Measurements from ENCODE around the gene BTNL9. TPM values are rescaled to one million over a fixed set of nuclear protein-coding genes. Genes with fewer than 3 reads are reported as not detected.

BTNL9 gene
- total and polyA plus RNA-seq, 2 of the 13 experiments (the other 11 are each of a cell fraction or from before 2014, with no cell fraction given) = 0.13 TPM; not detected in 1

- ATAC-seq (no peak), DNase-seq (ENCODE audit: low spot score) (no peak), FAIRE-seq (no peak)
- Histone ChIP-seq H3K4me2 (ENCODE audit: low read depth, low read length) (no peak overlapping the region), H3K9ac (ENCODE audit: insufficient read depth, low read depth, low read length) (no peak overlapping the region), H2AFZ (ENCODE audit: low read length) (no peak overlapping the region), H3K36me3 (replicated peaks in 1 of 2; ENCODE audit: control insufficient read depth in 1 of 2, insufficient read depth in 2 of 2, low read length in 2 of 2) (no peaks in the 10 kb centered on the region), H3K27ac (ENCODE audit: extremely low read length, insufficient read depth, low read length) (no peak overlapping the region), H3K4me1 (ENCODE audit: insufficient read depth, low read length) (no peaks in the 10 kb centered on the region), H4K20me1 (ENCODE audit: insufficient read depth, low read length) (no peaks in the 10 kb centered on the region), H3K9me3 (ENCODE audit: low read length) (no peaks in the 10 kb centered on the region), H3K27me3 (ENCODE audit: control insufficient read depth in 1 of 2, insufficient read depth in 2 of 2, low read length in 2 of 2) (peaks cover 0 to 70% of the 10 kb centered on the region in 2 experiments; a peak in 4 of 5 replicates), H3K4me3 (replicated peaks in 1 of 3; ENCODE audit: insufficient read depth in 1 of 3, low read depth in 2 of 3, low read length in 3 of 3) (no peak overlapping the region), H3K79me2 (ENCODE audit: insufficient read depth, low read length) (no peaks in the 10 kb centered on the region)
- in situ Hi-C loops (cut with HindIII; ENCODE audit: extremely low pct_ligation_motif_present, low pct_unique_long_range_greater_than_20kb) (no loop called here), intact Hi-C loops (cut with micrococcal nuclease; ENCODE audit: unreplicated experiment) (no loop called here)
- ChIA-PET POLR2A (no interaction called here), CTCF (ENCODE audit: low intra/inter-chr PET ratio, low total read pairs) (no interaction called here)
- no TSS peak for BruUV-seq (replicated peaks)
- TF ChIP-seq ZNF124 (CRISPR knock-in tag; IDR thresholded peaks at IDR 0.05) = no peak
- TF ChIP-seq ZNF605 (CRISPR knock-in tag; IDR thresholded peaks at IDR 0.05) = no peak
- TF ChIP-seq KDM1A (CRISPR knock-in tag; IDR thresholded peaks at IDR 0.05) = no peak
- TF ChIP-seq ZNF337 (CRISPR knock-in tag; IDR thresholded peaks at IDR 0.05; ENCODE audit: borderline replicate concordance, low read depth) = no peak
- TF ChIP-seq DNMT3B (CRISPR knock-in tag; conservative IDR thresholded peaks at IDR 0.05) = no peak
- no peak for TF ChIP-seq ZNF577 (CRISPR knock-in tag; IDR thresholded peaks at IDR 0.05; ENCODE audit: borderline replicate concordance, low read depth)
- TF ChIP-seq TAF15 (IDR thresholded peaks at IDR 0.05; ENCODE audit: low read depth, low read length, poor library complexity, severe bottlenecking) = no peak
- no peak for TF ChIP-seq BRCA1 (CRISPR knock-in tag; IDR thresholded peaks at IDR 0.05)
- no peak for TF ChIP-seq XBP1 (CRISPR knock-in tag; IDR thresholded peaks at IDR 0.05)
- TF ChIP-seq RCOR2 (CRISPR knock-in tag; IDR thresholded peaks at IDR 0.05) = no peak
- 15% methylated on average over 8 of the region's 11 CpGs for WGBS (ENCODE audit: low lambda C conversion rate)
These were observed 4.7 kb downstream of the BTNL9 start for GRCh38 chr5:181044662-181045305.

DNA sequence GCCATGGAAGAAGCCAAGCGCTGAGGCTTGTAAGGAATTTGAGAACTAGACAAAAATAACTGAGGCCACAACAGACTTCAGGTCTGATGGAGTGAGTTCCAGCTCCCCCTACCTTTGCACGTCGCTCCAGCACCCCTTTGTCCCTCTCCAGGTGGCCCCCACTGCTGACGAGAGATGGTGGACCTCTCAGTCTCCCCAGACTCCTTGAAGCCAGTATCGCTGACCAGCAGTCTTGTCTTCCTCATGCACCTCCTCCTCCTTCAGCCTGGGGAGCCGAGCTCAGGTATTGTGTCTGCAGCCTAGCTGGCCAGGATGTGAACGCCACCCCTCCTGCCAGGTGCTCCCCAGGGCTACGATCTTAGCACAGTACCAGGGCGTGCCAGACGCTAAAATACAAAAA is 5.2 kb downstream of the BTNL9 start:
- no TSS peak for BruUV-seq (replicated peaks)
- H2AFZ ChIP-seq (ENCODE audit: low read length) = no peak overlapping the region
- in situ Hi-C loops (cut with HindIII; ENCODE audit: extremely low pct_ligation_motif_present, low pct_unique_long_range_greater_than_20kb) (no loop called here), intact Hi-C loops (cut with micrococcal nuclease; ENCODE audit: unreplicated experiment) (no loop called here)
- DNase-seq (ENCODE audit: low spot score) = no peak
- no peak overlapping the region for H3K9ac ChIP-seq (ENCODE audit: insufficient read depth, low read depth, low read length)
- no peak overlapping the region for H3K4me2 ChIP-seq (ENCODE audit: low read depth, low read length)
- ATAC-seq = no peak
- no peaks in the 10 kb centered on the region for H4K20me1 ChIP-seq (ENCODE audit: insufficient read depth, low read length)
- WGBS (ENCODE audit: low lambda C conversion rate) = 3% methylated on average over 5 of the region's 10 CpGs
- H3K4me3 ChIP-seq (replicated peaks in 1 of 3; ENCODE audit: insufficient read depth in 1 of 3, low read depth in 2 of 3, low read length in 3 of 3) = no peak overlapping the region
- ChIA-PET POLR2A (no interaction called here), CTCF (ENCODE audit: low intra/inter-chr PET ratio, low total read pairs) (no interaction called here)
- no peak for TF ChIP-seq RORA (CRISPR knock-in tag; IDR thresholded peaks at IDR 0.05)
- no peak for TF ChIP-seq YEATS4 (CRISPR knock-in tag; IDR thresholded peaks at IDR 0.05; ENCODE audit: borderline replicate concordance)
- TF ChIP-seq TBX3 (IDR thresholded peaks at IDR 0.05; ENCODE audit: borderline replicate concordance) = no peak
- TF ChIP-seq ZNF558 (CRISPR knock-in tag; IDR thresholded peaks at IDR 0.05; ENCODE audit: borderline replicate concordance) = no peak
- TF ChIP-seq ZNF24 (IDR thresholded peaks at IDR 0.05) = no peak
- TF ChIP-seq MAFF (IDR thresholded peaks at IDR 0.05; ENCODE audit: low read depth, low read length) = no peak
- TF ChIP-seq HNF1A (IDR thresholded peaks at IDR 0.05; ENCODE audit: low read depth) = no peak
- TF ChIP-seq HNF1A (CRISPR knock-in tag; IDR thresholded peaks at IDR 0.05; ENCODE audit: borderline replicate concordance) = no peak
- FAIRE-seq = no peak
- peaks cover 0 to 70% of the 10 kb centered on the region in 2 experiments; a peak in 4 of 5 replicates for H3K27me3 ChIP-seq (ENCODE audit: control insufficient read depth in 1 of 2, insufficient read depth in 2 of 2, low read length in 2 of 2)
- no peaks in the 10 kb centered on the region for H3K36me3 ChIP-seq (replicated peaks in 1 of 2; ENCODE audit: control insufficient read depth in 1 of 2, insufficient read depth in 2 of 2, low read length in 2 of 2)
- H3K27ac ChIP-seq (ENCODE audit: extremely low read length, insufficient read depth, low read length) = no peak overlapping the region
- H3K79me2 ChIP-seq (ENCODE audit: insufficient read depth, low read length) = no peaks in the 10 kb centered on the region
- H3K9me3 ChIP-seq (ENCODE audit: low read length) = no peaks in the 10 kb centered on the region
- H3K4me1 ChIP-seq (ENCODE audit: insufficient read depth, low read length) = no peaks in the 10 kb centered on the region
